HG02642 (cell line): ENCODE measurements around the gene ABHD8.
A peak's percentile ranks its signal among the peaks of the same experiment; 100 is the strongest.

Source experiments
- ATAC-seq: cut with Tn5 transposase; IDR thresholded peaks from one replicate; pipeline ENCODE4 v1.9.1; 2021; ENCODE audit warnings: mild to moderate bottlenecking; ENCODE audit not compliant: unreplicated experiment, poor library complexity

Gene ABHD8

GRCh38 chr19:17303167-17303939, at the start of gene ABHD8:
TSS of gene ABHD8 (minus strand) at chr19:17303425. CDS start at chr19:17301616, 1,809 bp downstream.
- peak; percentile 60 for ATAC-seq

- no peak for ATAC-seq
Measured at GRCh38 chr19:17352608-17353280, 49.5 kb upstream of the ABHD8 start.

- ATAC-seq: no peak
Measured at GRCh38 chr19:17351815-17352435, 48.7 kb upstream of the ABHD8 start.

- ATAC-seq: no peak
Measured at GRCh38 chr19:17348700-17349099, 45.5 kb upstream of the ABHD8 start.

GRCh38 chr19:17347877-17348276, 44.7 kb upstream of the ABHD8 start:
- ATAC-seq: no peak

- no peak for ATAC-seq
Measured at GRCh38 chr19:17347361-17347760, 44.1 kb upstream of the ABHD8 start.

- ATAC-seq: no peak
Measured at GRCh38 chr19:17346109-17346671, 43.0 kb upstream of the ABHD8 start.

GRCh38 chr19:17341845-17342244, 38.6 kb upstream of the ABHD8 start:
- no peak for ATAC-seq

GRCh38 chr19:17341386-17341785, 38.2 kb upstream of the ABHD8 start:
- ATAC-seq: no peak

- no peak for ATAC-seq
Measured at GRCh38 chr19:17340871-17341357, 37.7 kb upstream of the ABHD8 start.

GRCh38 chr19:17340302-17340870, 37.2 kb upstream of the ABHD8 start:
- ATAC-seq: no peak

- no peak for ATAC-seq
Measured at GRCh38 chr19:17339088-17339741, 36.0 kb upstream of the ABHD8 start.

GRCh38 chr19:17338433-17339078, 35.3 kb upstream of the ABHD8 start:
- ATAC-seq: no peak

- ATAC-seq: peak; percentile 2
Measured at GRCh38 chr19:17337675-17338432, 34.6 kb upstream of the ABHD8 start.

- peak; percentile 77 for ATAC-seq
Measured at GRCh38 chr19:17336872-17337674, 33.8 kb upstream of the ABHD8 start, which contains the start of gene GTPBP3. TSS of gene GTPBP3 (plus strand) at chr19:17337553. CDS start at chr19:17337612, 59 bp downstream.

- ATAC-seq: no peak
Measured at GRCh38 chr19:17335575-17335974, 32.4 kb upstream of the ABHD8 start.

GRCh38 chr19:17334414-17335409, 31.5 kb upstream of the ABHD8 start, which contains the start of gene ANO8:
TSS of gene ANO8 (minus strand) at chr19:17334855. CDS start at chr19:17334670, 185 bp downstream.
- peak; percentile 51 for ATAC-seq
